HG03558 (cell line): ENCODE measurements around the gene EPS8.

Source experiments
- ATAC-seq: cut with Tn5 transposase; IDR thresholded peaks from one replicate; pipeline ENCODE4 v1.9.1; 2021; ENCODE audit warnings: moderate number of reproducible peaks; ENCODE audit not compliant: unreplicated experiment; ENCODE audit errors: extremely low read depth

EPS8 gene

GRCh38 chr12:15584366-15585041 is 204.7 kb downstream of the EPS8 start:
- ATAC-seq: no peak

GRCh38 chr12:15583804-15584203 is 205.4 kb downstream of the EPS8 start:
- ATAC-seq: no peak

GRCh38 chr12:15581006-15581405 is 208.2 kb downstream of the EPS8 start:
- no peak for ATAC-seq

- no peak for ATAC-seq
These were observed 208.8 kb downstream of the EPS8 start for GRCh38 chr12:15580431-15580830.

- ATAC-seq: no peak
These were observed 213.3 kb downstream of the EPS8 start for GRCh38 chr12:15575671-15576541.

GRCh38 chr12:15574353-15574752 is 214.8 kb downstream of the EPS8 start:
- ATAC-seq: no peak
